GM12875 (cell line): ENCODE results near the gene DLX6.

Experiments
- H3K4me3 ChIP-seq: one replicate; pipeline ENCODE4 v1.5.1; 2011; ENCODE audit warnings: low read depth, low read length, control low read depth
- CTCF ChIP-seq: IDR thresholded peaks from 2 replicates; pipeline ENCODE4 v1.5.1; 2011; ENCODE audit warnings: low read depth, mild to moderate bottlenecking, control low read depth, inconsistent platforms, low read length, moderate library complexity, borderline replicate concordance; ENCODE audit not compliant: insufficient read depth

Gene DLX6

GRCh38 chr7:96989241-96989858 lies 16.0 kb upstream of the DLX6 start:
- no peak for TF ChIP-seq CTCF
- no peak overlapping the region for H3K4me3 ChIP-seq

DNA sequence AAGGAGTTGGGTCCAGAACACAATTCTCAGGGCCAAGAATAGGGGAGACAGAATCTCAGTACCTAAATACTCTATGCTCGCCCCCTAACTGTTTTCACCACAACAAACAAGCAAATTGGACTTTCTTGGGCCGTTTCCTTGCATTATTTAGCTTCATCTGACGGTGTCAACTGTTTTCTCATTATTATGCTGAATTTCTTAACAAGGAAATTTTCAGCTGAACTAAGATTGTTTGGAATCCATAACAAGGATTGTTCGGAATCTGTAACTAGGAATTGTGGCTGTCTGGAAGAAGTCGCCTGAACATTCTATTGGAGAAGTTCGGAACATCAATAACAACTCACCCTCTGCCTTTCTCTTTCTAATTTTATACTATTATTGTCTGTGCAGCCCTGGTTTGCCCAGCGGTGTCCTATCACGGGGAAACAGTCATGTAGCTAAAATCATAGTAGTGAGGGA lies 15.5 kb upstream of the DLX6 start:
- no peak overlapping the region for H3K4me3 ChIP-seq
- no peak for TF ChIP-seq CTCF

- no peak for TF ChIP-seq CTCF
Observed at GRCh38 chr7:96991546-96992191, 13.7 kb upstream of the DLX6 start.

GRCh38 chr7:96992192-96993005 lies 13.0 kb upstream of the DLX6 start:
- no peak for TF ChIP-seq CTCF
- no peak overlapping the region for H3K4me3 ChIP-seq

More at GRCh38 chr7:96991546-96992191, 13.7 kb upstream of the DLX6 start:
- H3K4me3 ChIP-seq = no peak overlapping the region

DNA sequence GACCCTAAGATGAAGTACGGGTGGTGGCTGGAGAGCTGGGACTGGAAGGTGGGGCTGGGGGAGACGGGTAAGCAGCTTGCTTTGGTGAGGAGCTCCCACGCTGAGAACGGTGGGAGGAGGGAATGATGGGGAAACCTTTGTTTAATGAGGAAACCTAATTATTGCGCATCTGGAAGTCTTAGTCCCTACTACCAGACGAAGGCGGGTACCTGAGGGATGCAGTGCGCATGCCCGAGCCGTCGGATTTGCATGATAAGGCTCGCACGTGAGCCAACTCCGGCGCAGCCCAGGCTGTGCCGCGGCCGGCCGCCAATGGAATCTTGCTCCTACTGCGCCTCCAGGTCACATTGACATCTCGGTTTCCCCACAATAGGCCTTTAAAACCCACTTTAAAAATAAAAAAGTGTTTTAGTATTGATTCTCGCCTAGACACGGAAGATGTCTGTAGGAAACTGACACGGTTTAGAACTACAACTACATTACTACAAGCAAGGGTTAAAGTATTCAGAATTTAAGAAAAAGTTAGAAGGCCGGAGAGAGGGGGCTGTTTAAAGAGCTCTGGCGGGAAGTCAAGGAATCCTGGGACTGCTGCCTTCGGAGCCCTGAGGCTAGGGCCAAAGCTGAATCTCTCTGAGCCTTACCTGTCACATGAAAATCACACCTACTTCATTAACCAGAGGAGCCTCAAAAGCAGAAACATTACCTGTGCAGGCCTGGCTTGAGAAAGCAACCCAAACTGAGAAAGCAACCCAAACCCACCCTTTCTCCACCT lies 12.1 kb upstream of the DLX6 start:
- H3K4me3 ChIP-seq = no peak overlapping the region
- no peak for TF ChIP-seq CTCF

DNA sequence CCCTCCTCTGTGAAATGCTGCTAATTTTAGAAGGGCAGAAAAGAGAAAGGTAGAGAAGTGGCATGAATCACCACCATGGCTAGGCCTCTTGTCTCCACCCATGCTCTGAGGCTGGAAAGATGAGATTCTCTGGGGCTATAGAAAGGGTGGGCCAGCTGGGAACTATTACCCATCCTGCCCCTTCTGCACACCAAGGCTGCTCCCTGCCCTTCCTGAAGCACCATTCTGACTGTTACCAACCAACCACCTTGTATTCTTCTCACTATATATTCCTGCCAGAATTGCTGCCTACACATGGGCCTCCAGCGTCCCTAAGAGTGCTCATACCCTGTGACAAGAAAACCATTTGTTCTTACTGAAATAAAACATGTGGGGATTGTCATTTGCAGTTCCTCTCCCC lies 11.4 kb upstream of the DLX6 start:
- TF ChIP-seq CTCF = no peak
- no peak overlapping the region for H3K4me3 ChIP-seq
